Upper lobe of left lung (tissue), 6 donors: ENCODE measurements around the gene TMEM63A. TPM values are rescaled to one million over a fixed set of nuclear protein-coding genes. Genes with fewer than 3 reads are reported as not detected.

Experiments
- ATAC-seq, 2 donors: fragments of 200-7000 bp; cut with Tn5 transposase; one replicate each; pipeline ENCODE4 v1.9.1; 2022; ENCODE audit warnings: mild to moderate bottlenecking in 2 of 2, moderate library complexity in 2 of 2; ENCODE audit not compliant: low FRiP score in 2 of 2
- DNase-seq, 2 donors: peaks; one replicate each; pipeline ENCODE4 v3.0.0-alpha.2; 2019 to 2020
- H3K27ac ChIP-seq, 4 donors: fragments of 200-600 bp; sonication (generic); one replicate each; pipeline ENCODE4 v1.5.1; 2016 to 2019
- H3K27me3 ChIP-seq, 4 donors: fragments of 200-600 bp; sonication (generic); one replicate each; pipeline ENCODE4 v1.5.1; 2017 to 2019
- H3K36me3 ChIP-seq, 4 donors: fragments of 200-600 bp; sonication (generic); one replicate each; pipeline ENCODE4 v1.5.1; 2016 to 2019
- H3K4me1 ChIP-seq, 4 donors: fragments of 200-600 bp; sonication (generic); one replicate each; pipeline ENCODE4 v1.5.1; 2018 to 2019
- H3K4me3 ChIP-seq, 4 donors: fragments of 200-600 bp; sonication (generic); one replicate each; pipeline ENCODE4 v1.5.1; 2017 to 2019; ENCODE audit warnings: mild to moderate bottlenecking in 2 of 4, moderate library complexity in 1 of 4
- H3K9me3 ChIP-seq, 4 donors: fragments of 200-600 bp; sonication (generic); one replicate each; pipeline ENCODE4 v1.5.1; 2018 to 2019
- EP300 ChIP-seq, 4 donors: sonication (generic); formaldehyde crosslinking; IDR thresholded peaks; one replicate each; pipeline ENCODE4 v1.5.1; 2017; ENCODE audit warnings: antibody characterized with exemption in 4 of 4, control low read depth in 2 of 4
- POLR2A ChIP-seq, 4 donors: fragments of 450-650 bp; IDR thresholded peaks; one replicate each; pipeline ENCODE4 v1.5.1; 2016 to 2017; ENCODE audit warnings: antibody characterized with exemption in 4 of 4, mild to moderate bottlenecking in 2 of 4
- POLR2AphosphoS5 ChIP-seq, 2 donors: sonication (generic); formaldehyde crosslinking; IDR thresholded peaks; one replicate each; pipeline ENCODE4 v1.5.1; 2017; ENCODE audit warnings: antibody characterized with exemption in 2 of 2
- WGBS, 2 donors: methylation state at CpG; one replicate each; pipeline ENCODE4 v1.1.5; 2017 to 2018; 5-methylcytosine and 5-hydroxymethylcytosine counted together
- total RNA-seq, 6 donors: library from RNA; depleted of rRNA in 4 of 6; stranded (reverse); fragments of >200 nt in 4 of 6; gene quantifications; one replicate each; pipeline versions ENCODE4 v1.1.0 to v1.2.1, GENCODE V29; 2016 to 2021
- TF ChIP-seq, protein P1 (sequence below), 6 experiments: fragments of 450-650 bp in 4 of 6; fragments of 200-600 bp in 2 of 6; sonication (generic) in 2 of 6; IDR thresholded peaks; one replicate each; pipeline ENCODE4 v1.5.1; 2016 to 2019; ENCODE audit warnings: antibody characterized with exemption in 6 of 6
- donor health status: DM: no; HTN: no; CAD: no; lungs with moderate emphysema.
- donor health status: DM: no; HTN: yes; CAD: no; lungs with severe emphysema.

TMEM63A gene
- total RNA-seq, 6 donors from 2014 or later, result 57.9 to 244 (median 105) TPM

GRCh38 chr1:225896494-225896893 is 14.3 kb upstream of the TMEM63A start:
- TF ChIP-seq POLR2AphosphoS5 (IDR thresholded peaks at IDR 0.05), result no peak
- TF ChIP-seq, protein P1, sequence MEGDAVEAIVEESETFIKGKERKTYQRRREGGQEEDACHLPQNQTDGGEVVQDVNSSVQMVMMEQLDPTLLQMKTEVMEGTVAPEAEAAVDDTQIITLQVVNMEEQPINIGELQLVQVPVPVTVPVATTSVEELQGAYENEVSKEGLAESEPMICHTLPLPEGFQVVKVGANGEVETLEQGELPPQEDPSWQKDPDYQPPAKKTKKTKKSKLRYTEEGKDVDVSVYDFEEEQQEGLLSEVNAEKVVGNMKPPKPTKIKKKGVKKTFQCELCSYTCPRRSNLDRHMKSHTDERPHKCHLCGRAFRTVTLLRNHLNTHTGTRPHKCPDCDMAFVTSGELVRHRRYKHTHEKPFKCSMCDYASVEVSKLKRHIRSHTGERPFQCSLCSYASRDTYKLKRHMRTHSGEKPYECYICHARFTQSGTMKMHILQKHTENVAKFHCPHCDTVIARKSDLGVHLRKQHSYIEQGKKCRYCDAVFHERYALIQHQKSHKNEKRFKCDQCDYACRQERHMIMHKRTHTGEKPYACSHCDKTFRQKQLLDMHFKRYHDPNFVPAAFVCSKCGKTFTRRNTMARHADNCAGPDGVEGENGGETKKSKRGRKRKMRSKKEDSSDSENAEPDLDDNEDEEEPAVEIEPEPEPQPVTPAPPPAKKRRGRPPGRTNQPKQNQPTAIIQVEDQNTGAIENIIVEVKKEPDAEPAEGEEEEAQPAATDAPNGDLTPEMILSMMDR (IDR thresholded peaks at IDR 0.05), result no peak
- TF ChIP-seq EP300 (IDR thresholded peaks at IDR 0.05), result no peak
- no peak for TF ChIP-seq POLR2A (IDR thresholded peaks at IDR 0.05)
- DNase-seq (no peak), ATAC-seq (no peak)
- H3K36me3 ChIP-seq, result no peaks in the 10 kb centered on the region
- no peaks in the 10 kb centered on the region for H3K27me3 ChIP-seq
- H3K27ac ChIP-seq, result peak overlapping the region in 2 of 4 donors; percentile 11 to 63
- no peaks in the 10 kb centered on the region for H3K9me3 ChIP-seq
- H3K4me1 ChIP-seq, result peaks cover 0 to 17% (median 11%) of the 10 kb centered on the region in 4 donors
- WGBS, 2 donors, result 73 to 76% methylated on average over 5 of the region's 5 CpGs
- H3K4me3 ChIP-seq, result no peak overlapping the region

- Histone ChIP-seq H3K4me3 (no peak overlapping the region), H3K9me3 (no peaks in the 10 kb centered on the region), H3K36me3 (no peaks in the 10 kb centered on the region), H3K27me3 (no peaks in the 10 kb centered on the region), H3K4me1 (peaks cover 0 to 11% (median 6%) of the 10 kb centered on the region in 4 donors), H3K27ac (no peak overlapping the region)
- DNase-seq (no peak), ATAC-seq (no peak)
- 81 to 96% methylated on average over 6 of the region's 6 CpGs for WGBS, 2 donors
- TF ChIP-seq EP300 (IDR thresholded peaks at IDR 0.05), result no peak
- TF ChIP-seq, protein P1 (IDR thresholded peaks at IDR 0.05), result no peak
- no peak for TF ChIP-seq POLR2AphosphoS5 (IDR thresholded peaks at IDR 0.05)
- TF ChIP-seq POLR2A (IDR thresholded peaks at IDR 0.05), result no peak
Observed at GRCh38 chr1:225892307-225892706, 10.1 kb upstream of the TMEM63A start.

DNA sequence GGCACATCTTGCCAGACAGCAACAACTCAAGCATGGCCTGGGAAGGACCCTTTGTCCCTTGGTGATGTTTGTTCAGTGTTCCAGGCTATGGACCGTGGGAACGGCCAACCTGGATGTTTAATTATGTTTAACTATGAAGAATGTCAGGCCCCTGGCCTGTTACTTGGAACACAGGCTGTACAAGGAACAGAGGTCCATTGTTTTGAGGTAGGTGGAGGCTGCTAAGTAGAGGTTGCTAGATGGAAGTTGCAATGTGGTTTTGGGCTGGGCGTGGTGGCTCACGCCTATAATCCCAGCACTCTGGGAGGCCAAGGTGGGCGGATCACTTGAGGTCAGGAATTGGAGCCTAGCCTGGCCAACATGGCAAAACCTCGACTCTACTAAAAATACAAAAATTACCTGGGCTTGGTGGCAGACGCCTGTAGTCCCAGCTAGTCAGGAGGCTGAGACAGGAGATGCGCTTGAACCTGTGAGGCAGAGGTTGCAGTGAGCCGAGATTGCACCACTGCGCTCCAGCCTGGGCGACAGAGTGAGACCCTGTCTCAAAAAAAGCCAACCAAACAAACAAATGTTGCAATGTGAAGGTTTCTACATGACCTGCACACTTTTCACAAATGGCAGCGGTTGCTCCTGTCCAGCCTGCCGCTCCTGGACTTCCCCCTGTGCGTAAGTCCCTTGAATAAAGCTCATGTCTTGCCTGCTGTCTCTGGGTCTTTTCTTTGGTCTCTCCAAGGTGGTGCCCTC is 9.2 kb upstream of the TMEM63A start:
- peaks cover 0 to 3% (median under 1%) of the 10 kb centered on the region in 4 donors for H3K4me1 ChIP-seq
- DNase-seq (no peak), ATAC-seq (no peak)
- no peak overlapping the region for H3K4me3 ChIP-seq
- TF ChIP-seq, protein P1 (IDR thresholded peaks at IDR 0.05), result no peak
- 86 to 92% methylated on average over 14 of the region's 14 CpGs for WGBS, 2 donors
- H3K27ac ChIP-seq, result no peak overlapping the region
- H3K36me3 ChIP-seq, result no peaks in the 10 kb centered on the region
- H3K9me3 ChIP-seq, result no peaks in the 10 kb centered on the region
- H3K27me3 ChIP-seq, result no peaks in the 10 kb centered on the region

DNA sequence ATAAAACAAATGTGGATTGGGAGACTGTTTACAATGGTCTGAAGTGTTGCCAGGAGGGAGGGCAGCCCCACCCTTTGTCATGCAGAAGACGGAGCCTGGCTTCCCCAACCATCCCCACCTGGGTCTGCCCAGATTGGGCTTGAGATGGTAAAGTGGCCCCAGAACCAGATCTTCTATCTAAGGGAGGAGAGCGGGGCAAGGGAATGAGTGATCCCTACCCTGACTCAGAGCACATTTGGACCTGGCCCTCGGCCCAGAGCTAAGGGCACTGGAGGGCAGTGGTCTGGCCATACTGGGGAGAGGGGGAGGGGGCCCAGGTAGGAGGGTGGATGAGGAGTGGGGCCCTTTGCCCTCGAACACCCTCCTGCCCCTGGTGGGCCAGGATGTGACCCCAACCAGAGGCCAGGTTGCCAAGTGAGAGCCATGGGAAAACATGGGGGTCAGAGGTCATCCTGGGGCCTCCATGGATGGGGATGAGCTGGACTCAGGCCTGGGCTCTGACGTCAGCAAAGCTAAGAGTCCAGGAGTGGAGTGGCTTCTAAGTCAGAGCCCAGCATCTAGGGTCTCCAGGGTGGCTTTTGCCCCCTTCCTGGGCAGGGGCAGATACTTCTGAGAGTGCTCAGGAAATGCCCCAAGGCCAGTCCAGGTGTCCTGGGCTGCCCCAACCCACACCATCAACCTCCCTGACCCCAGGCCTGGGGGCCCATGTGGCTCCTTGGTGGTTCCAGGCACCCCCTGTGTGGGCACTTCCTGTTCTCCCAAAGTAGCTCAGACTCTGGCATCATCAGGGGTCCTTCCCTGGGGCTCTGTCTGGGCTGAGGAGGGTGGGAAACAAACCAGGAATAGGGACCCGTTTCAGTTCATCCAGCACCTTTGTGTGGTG is 8.4 kb upstream of the TMEM63A start:
- no peak overlapping the region for H3K27ac ChIP-seq
- no peak for DNase-seq
- 67 to 79% methylated on average over 4 to 6 of the region's 6 CpGs for WGBS, 2 donors

More for the DNA sequence above, 8.4 kb upstream of the TMEM63A start:
- ATAC-seq, result no peak
- TF ChIP-seq POLR2A (IDR thresholded peaks at IDR 0.05) (no peak), EP300 (IDR thresholded peaks at IDR 0.05) (no peak), POLR2AphosphoS5 (IDR thresholded peaks at IDR 0.05) (no peak)
- TF ChIP-seq, protein P1 (IDR thresholded peaks at IDR 0.05), result no peak
- H3K27me3 ChIP-seq, result no peaks in the 10 kb centered on the region
- no peak overlapping the region for H3K4me3 ChIP-seq
- no peaks in the 10 kb centered on the region for H3K9me3 ChIP-seq
- peaks cover 0 to 2% (median 0%) of the 10 kb centered on the region in 4 donors for H3K4me1 ChIP-seq
- H3K36me3 ChIP-seq, result no peaks in the 10 kb centered on the region
